HG02884 (cell line): Measurements from ENCODE around the gene DDX3X.

ENCODE experiments used
- ATAC-seq: cut with Tn5 transposase; IDR thresholded peaks from one replicate; pipeline ENCODE4 v1.9.1; 2021; ENCODE audit warnings: mild to moderate bottlenecking, moderate library complexity; ENCODE audit not compliant: unreplicated experiment

Gene DDX3X

DNA sequence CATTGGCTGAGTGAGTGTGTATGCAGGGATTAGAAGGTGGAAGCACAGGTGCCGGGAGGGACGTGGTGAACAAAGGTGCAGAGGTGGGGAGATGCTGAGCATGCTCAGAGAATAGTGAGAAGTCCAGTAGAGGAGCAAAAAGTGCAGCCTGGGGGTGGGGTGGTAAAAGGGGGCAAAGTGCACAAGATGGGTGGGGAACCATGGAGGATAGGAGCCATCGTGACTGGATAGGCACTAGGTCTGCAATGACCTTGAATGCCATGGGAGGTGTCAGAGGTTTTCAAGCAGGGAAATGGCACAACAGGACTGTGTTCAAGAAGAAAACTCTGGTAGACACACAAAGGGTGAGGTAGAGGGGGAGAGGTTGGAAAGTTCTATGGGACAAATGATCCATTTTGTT, 6.6 kb upstream of the DDX3X start:
- ATAC-seq = no peak

DNA sequence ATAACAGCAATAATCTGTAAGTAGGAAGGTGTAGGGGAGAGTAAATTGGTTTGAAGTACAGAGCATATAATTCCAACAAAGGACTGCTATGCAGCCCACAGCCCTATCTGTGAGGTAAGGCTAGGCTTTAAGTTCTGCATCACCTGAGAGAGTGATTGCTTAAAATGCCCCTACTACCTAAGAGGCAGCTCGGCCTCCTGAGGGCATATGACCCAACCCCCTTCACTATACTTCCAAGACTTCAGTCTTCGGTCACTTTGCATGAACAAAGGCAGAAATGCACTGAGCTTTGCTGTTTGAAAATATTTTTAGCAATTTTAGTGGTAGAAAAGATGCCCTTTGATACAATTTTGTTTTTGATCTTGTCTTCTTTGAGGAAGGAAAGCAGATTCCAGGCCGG, 4.9 kb upstream of the DDX3X start:
- ATAC-seq = no peak

DNA sequence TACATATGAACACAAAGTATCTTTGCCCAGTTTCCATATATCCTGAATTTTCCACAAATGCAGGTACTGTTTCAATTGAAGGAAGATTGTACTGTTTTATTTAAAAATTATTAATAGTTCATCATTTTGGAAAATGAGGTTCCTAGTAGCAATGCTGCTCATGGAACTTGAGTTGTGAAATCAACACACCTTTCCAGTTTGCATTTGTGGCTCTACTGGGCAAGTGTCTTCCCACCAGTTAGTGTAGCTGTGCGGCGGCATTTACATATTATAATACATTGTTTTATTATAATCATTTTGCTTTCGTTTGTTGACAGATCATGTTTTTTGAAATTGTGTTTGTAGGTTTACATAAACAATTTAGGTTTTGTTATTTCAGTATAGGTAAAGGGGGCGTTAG, 2.0 kb upstream of the DDX3X start:
- ATAC-seq = no peak

DNA sequence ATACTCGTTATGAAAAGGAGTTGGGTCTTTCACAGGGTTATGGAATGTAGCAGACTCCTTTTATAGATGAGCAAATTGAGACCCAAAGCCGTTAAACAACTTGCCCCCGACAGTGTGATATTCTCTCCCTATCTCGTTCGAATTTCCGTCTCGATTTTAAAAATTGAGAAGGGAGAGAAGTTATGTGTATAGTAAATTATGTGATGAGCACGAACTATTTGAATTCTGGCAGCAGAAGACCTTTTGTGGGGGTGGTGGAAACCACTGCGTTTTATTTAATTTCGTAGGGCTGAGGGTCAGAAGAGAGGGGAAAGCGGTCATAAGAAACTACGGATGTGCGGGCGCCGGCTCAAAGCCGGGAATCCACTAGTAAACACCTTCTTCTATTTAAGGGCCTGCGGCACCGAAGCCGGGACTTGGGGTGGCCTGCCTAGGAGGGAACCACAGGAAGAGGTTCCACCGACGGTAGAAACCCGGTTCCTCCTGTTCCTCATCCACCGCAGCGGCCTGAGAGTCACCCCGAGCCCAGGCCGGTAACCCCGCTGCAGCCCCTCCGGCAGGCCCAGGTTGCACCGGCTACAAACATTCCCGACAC, 1.5 kb upstream of the DDX3X start:
- peak; percentile 6 for ATAC-seq

DNA sequence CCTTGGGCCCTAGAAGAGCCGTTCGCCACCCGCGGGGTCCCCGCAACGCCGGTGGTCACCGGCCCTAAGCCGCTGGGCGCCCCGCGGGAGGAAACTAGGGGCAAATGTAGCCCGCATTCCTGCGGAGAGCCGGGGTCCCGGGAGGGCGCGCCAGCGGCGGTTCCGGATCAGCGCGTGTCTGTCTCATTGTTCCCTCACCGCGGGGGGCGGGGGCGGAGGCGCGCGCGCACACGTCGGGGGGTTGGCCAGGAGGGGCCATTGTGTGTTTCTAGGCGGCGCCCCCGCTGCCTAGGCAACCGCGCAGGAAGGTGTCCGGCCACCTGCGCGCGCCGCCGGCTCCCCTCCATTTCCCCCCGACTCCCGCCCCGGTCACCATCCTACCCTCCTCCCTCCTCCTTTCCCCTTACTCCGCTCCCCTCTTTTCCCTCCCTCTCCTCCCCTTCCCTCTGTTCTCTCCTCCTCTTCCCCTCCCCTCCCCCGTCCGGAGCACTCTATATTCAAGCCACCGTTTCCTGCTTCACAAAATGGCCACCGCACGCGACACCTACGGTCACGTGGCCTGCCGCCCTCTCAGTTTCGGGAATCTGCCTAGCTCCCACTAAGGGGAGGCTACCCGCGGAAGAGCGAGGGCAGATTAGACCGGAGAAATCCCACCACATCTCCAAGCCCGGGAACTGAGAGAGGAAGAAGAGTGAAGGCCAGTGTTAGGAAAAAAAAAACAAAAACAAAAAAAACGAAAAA, 789 bp upstream of the DDX3X start:
- ATAC-seq = peak; percentile 32

DNA sequence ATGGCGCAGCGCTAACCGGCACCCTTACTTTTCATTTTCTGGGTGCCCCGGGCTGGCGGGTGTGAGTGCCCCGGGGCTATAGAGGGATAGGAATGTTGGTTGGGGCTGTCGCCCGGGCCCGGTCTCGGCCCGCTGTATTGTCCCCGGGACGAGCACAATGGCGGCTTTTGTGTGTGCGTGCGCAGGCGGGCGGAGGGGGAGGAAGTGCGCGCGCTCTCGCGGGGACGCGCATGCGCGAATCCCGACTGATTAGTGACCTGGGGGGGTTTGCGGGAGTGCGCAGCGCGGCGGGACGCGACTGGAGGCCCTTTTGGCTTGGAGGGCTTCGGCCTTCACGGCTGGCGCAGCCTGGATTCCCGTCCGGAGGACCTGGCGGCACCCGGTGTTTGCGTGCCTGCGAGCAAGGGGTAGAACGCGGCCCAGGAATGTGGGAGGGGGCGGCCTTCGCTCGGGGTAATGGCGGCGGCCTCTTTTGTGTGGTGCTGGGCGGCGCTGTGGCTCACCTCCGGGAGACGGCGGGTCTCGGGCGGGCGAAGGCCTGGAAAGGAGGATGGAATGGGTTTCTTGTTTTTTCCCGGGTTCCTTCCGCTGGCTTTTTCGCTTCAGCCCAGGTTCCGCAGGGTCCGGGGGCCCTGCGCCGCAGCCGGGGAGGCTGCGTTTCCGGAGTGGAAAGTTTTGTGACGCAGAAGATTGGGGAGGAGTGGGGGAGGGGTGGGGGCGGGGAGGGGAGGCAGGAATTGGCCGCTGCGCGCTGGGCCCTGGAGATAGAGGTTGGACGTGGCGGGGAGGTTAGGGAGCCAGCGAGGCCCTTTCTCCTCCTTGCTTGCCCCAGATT, 618 bp downstream of the DDX3X start:
- ATAC-seq = no peak

DNA sequence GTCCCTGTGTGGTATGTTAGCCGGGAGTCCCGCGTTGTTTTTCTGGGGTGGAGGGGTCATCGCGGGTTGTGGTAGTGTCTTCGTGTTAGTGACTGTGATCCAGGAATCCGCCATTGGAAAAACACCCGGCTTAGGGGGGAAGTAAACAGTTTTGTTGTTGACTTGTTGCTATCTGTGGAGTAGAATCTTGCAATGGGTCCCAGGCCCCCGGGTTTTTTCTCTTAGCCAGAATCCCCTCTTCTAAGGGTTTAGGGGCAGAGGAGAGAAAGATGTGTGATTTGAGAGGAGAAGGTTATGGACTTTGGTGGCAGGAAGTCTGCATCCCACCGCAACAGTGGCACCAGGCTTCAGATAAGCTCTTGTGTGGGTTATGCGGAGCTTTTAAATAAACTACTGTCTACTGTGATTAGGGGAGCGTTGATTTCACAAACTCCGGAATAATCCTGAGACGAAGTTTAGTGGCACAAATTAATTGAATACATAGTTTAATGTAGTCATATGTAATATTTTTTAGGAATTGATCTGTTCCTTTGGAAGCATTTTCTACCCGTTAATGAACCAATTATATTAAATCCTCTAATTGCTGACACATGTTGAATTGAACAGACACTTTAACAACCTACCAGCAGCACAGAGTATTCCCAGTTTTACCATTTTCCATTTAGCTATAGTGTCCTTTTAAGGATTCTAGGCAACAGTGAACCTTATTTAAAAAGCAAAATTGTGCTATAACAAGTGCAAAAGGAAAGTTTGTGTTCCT, 1.4 kb downstream of the DDX3X start:
- ATAC-seq = no peak

DNA sequence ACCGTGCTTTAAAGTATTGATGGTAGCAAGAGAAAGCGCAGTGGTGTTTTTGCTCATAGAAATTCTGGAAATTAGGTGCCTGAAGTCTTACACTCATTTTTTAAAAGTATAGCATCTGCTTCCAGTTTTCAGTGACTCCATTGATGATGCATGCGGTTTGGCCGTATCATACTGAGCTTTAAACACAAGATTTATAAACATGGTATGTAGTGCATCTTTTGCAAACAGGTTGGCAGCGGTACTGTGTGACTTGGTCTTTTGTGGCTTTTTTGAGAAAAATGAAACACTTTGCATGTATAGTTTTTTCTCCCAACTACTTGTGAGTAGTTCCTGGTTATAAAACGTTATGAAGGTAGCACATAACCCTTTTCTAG, 2.0 kb downstream of the DDX3X start:
- ATAC-seq = no peak

DNA sequence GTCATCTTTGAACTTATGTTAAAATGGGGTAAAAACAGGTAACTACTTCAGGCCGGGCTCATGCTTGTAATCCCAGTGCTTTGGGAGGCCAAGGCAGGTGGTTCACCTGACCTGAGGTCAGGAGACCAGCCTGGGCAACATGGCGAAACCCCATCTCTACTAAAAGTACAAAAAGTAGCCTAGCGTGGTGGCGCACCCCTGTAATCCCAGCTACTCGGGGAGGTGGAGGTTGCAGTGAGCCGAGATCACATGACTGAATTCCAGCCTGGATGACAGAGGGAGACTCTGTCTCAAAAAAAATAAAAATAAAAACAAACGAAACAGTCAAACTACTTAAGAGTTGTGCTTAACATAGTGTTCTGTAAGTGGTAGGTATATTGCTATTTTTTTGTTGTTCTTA, 2.5 kb downstream of the DDX3X start:
- no peak for ATAC-seq

DNA sequence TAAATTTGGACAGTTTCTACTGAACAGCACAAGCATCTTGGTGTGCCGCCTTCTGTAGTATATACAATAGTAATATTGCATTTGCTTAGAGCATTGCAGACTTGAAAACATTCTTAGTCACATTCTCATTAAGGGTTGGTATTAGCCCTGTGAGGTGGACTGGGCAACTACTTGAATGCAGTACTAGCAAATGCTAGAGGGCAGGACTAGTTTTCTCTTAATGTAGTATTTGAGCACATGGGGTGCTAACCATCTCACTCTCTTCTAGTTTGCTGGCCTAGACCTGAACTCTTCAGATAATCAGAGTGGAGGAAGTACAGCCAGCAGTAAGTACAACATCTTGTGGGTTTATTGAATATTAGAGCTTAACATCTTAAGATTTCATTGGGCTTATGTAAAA, 3.2 kb downstream of the DDX3X start:
- ATAC-seq = no peak

DNA sequence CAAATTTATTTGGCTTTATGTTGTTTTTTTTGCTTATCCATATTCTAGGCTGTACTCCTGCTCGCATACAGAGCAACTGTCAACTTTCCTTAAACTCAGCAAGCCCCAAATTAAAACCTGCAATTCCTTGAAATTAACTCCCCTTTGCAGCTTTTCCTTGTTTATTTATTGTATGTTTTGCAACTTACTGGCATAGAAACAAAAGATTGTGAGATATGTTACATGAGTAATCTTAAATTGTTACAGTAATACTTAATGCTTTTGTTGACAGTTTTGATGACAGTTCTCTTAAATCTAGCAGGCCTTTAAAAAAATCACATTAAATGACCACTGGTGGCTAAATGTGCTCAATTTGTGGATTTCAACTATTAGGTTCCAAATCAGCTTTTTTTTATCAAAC, 4.5 kb downstream of the DDX3X start:
- no peak for ATAC-seq

DNA sequence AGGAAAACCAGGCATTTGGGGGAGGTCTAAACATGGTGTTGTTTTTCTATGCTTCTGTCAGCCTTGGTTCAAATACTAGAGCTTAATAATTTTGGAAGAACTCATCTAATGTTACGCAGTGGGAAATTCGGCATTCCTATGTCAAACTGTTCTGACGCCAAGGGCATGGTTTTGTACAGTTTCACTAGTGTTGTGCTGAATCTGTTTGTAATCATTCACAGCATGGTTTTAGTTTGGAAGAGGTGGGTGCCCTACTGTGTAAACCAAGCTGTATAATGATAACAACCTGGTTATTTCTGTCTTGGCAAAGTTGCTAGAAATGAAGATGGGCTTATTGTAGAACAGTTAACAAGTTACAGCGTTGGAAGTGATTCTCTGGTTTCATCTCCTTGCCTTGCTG, 5.2 kb downstream of the DDX3X start:
- no peak for ATAC-seq

DNA sequence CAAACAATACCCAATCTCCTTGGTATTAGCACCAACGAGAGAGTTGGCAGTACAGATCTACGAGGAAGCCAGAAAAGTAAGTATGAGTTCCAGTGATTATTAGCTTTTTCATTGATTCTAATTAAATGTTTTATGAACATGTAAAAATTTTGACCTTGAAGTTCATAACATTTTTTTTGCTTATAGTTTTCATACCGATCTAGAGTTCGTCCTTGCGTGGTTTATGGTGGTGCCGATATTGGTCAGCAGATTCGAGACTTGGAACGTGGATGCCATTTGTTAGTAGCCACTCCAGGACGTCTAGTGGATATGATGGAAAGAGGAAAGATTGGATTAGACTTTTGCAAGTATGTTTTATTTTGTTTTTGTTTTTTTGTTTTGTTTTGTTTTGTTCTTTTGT, 10.1 kb downstream of the DDX3X start:
- no peak for ATAC-seq

DNA sequence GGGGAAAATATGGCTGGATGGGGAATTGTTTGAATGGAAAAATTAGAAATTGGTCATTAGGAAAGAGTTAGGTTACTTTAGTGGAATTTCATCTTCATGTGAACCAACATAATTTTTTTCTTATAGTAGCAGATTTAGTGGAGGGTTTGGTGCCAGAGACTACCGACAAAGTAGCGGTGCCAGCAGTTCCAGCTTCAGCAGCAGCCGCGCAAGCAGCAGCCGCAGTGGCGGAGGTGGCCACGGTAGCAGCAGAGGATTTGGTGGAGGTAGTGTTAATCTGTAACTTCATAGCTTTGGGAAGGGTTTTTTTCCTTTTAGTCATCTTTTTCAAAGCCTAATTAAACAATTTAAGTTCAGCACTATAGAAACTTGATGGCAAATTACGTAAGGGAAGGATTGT, 13.2 kb downstream of the DDX3X start:
- no peak for ATAC-seq

DNA sequence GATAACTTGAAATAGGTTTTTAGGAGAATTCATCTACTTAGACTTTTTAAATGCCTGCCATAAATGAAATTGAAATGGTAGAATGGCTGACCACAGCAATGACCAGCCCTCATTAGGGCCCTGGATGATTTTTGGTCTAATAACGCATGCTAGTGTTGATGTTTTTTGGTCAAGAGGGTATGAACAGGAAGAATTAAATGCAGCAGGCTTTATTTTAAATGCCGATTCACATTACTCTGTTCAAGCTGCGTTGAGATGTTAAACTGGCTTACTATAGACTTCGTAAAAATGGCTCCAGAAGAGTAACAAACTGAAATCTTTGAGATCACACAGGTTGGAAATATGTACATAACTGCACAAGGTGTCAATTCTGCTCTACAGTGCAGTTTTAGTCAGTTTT, 14.6 kb downstream of the DDX3X start:
- no peak for ATAC-seq

DNA sequence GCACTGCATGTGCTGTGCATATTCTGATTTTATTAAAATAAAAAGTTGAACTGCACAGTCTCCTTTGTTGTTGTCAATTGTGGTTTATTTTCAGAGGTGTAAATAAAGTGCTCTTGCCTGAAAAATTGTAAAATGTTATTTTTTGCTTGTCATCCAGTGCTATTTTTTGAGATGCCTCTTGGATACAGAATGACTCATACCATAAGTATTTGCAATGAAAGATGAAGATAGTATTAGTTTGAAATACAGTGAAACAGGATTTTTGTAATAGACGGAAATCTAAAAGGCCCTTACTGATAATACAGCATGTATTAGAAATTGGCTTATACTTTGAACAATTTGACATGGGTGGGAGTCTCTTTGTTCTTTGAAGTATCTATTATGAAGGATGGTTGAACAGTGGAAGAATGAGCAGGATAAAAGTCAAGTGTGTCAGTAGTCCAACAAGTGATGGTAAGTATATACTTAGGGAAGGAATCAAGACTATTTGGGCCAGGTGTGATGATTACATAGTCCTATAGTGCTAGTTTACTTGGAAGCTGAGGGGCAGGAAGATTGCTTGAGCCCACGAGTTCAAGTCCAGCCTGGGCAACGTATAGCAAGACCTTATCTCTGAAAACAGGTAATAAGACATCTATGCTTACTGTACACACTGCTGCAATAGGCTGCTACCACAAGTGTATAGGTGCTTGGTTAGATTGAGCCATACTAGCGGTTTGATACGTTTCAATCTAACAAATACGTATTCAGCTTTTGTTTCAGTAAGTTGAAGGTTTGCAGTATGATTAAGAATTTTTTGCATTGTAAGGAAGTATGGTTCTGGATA, 16.4 kb downstream of the DDX3X start:
- ATAC-seq = no peak

DNA sequence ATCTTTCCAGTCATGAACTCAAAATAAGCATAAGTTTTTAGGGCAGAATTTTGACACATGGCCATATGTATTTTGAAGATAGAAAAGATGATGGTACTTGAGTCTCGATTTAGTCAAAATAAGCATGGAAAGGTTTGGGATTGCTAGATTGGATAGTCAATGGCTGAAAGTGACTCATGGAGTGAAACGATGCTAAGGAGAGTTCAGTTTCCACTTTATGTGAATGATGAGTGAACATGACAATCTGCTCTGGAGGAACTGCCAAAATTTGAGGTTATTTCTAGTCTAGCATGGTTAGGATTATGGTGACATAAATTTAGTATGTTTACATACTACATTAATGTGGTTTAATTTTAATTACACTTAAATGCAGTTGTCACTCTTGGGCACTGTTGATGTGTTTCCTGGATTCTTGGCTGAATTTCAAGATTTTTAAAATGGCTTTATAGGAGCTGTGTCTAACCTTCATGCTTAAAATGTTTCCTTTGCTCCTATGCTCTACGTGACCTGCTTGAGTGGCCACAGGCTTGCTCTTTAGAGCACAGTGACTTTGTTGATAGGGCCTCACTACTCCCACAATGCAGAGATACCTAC, 17.1 kb downstream of the DDX3X start:
- no peak for ATAC-seq

DNA sequence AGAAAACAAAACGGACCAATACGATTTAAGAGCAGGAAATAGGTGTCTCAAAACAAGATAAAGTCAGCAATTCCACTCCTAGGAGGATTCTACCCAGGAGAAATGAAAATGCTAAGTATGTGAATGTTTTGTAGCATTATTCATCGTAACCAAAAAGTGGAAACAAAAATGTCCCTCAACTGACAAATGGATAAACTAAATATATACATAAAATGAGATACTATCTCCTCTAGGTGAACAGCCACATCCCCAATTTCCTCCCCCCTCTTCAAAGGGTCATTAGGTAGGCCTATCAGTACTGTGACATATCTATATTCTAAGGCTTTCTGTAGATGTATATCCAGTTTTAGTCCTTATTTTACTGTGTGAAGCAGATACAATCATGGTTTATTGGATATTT, 18.0 kb downstream of the DDX3X start:
- no peak for ATAC-seq

DNA sequence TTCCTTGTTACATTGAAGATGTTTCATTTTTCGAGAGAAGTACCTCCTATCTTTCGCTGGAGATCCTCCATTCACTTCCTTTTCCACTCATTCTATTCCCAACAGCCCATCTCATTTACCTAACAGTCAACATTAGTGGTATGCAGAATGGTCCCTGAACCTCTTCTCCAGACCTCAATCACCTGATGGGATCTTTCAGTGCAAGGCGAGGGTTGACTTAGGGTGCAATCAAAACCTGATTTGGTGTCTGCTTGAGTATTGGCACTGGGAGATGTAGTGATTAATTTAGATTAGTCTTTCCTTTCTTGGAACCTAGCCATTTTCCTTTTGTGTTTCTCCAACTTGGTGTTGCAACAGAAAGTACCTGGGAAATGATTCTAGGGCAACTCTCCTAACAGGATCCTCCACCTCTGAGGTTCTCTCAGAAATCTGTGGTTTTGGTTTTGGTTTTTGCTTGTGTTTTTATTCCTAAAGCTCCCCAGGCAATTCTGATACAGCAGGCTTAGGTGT, 18.4 kb downstream of the DDX3X start:
- ATAC-seq = no peak

DNA sequence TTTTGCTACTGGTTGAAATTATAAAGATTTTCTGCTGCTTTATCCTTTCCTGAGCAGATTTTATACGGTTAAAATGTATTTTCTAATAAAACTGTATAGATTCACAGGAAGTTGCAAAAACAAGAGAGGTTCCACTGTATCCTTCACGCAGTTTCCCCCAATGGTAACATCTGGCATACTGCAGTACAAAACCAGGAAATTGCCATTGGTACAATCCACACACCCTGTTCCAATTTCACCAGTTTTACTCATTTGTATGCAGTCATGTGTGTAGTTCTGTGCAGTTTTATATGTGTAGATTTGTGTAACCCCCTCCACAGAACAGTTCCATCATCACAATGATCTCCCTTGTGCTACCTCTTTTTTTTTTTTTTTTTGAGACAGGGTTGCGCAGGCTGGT, 20.0 kb downstream of the DDX3X start:
- no peak for ATAC-seq
